HEK293 (cell line): ENCODE data around the gene TSGA10IP.

ENCODE experiments used
- CTCF ChIA-PET: fragments of 350-600 bp; formaldehyde crosslinking; extraction: SDS; loops from one replicate; lab custom pipeline; 2021; ENCODE audit warnings: antibody characterized with exemption; lab: Yijun Ruan, JAX
- POLR2A ChIA-PET: fragments of 300-600 bp; formaldehyde crosslinking; extraction: SDS; loops from one replicate; lab custom pipeline; 2020; ENCODE audit warnings: antibody characterized with exemption, inconsistent platforms; lab: Yijun Ruan, JAX
- H3K27ac ChIP-seq: fragments of 200-500 bp; sonication (Bioruptor generic); 2 replicates; pipeline ENCODE4 v1.5.1; 2014; ENCODE audit warnings: low read depth, low read length, control low read depth, inconsistent platforms; ENCODE audit errors: extremely low read depth
- H3K36me3 ChIP-seq, 2 experiments: fragments of 200-500 bp in 1 of 2; sonication (Bioruptor generic) in 1 of 2; 1 replicate in 1 of 2; 2 replicates in 1 of 2; pipeline ENCODE4 v1.5.1; 2014 to 2017; ENCODE audit warnings: inconsistent platforms in 2 of 2, low read length in 2 of 2; ENCODE audit not compliant: control insufficient read depth in 2 of 2, insufficient read depth in 1 of 2
- H3K4me1 ChIP-seq: fragments of 200-500 bp; sonication (Bioruptor generic); 2 replicates; pipeline ENCODE4 v1.5.1; 2014; ENCODE audit warnings: mild to moderate bottlenecking, low read length, inconsistent platforms; ENCODE audit not compliant: control insufficient read depth, insufficient read depth
- H3K4me3 ChIP-seq: 2 replicates; pipeline ENCODE4 v1.5.1; 2011; ENCODE audit warnings: low read depth, mild to moderate bottlenecking, control low read depth, low read length, moderate library complexity
- H3K9me3 ChIP-seq: fragments of 200-500 bp; sonication (Bioruptor generic); 2 replicates; pipeline ENCODE4 v1.5.1; 2014; ENCODE audit warnings: low read depth, low read length, inconsistent platforms; ENCODE audit not compliant: control insufficient read depth, insufficient read depth
- OVOL3 ChIP-seq: fragments of 450-650 bp; formaldehyde crosslinking; IDR thresholded peaks from 2 replicates; pipeline ENCODE4 v1.5.1; 2016; ENCODE audit warnings: missing biosample characterization, missing genetic modification characterization
- TRIM28 ChIP-seq: IDR thresholded peaks from 2 replicates; pipeline ENCODE4 v1.6.1; 2011; ENCODE audit warnings: low read length, control low read depth, borderline replicate concordance
- ZNF132 ChIP-seq: fragments of 450-650 bp; formaldehyde crosslinking; IDR thresholded peaks from 2 replicates; pipeline ENCODE4 v1.5.1; 2017; ENCODE audit warnings: missing biosample characterization, missing genetic modification characterization, borderline replicate concordance
- ZNF394 ChIP-seq: fragments of 450-650 bp; formaldehyde crosslinking; IDR thresholded peaks from 2 replicates; pipeline ENCODE4 v1.5.1; 2016; ENCODE audit warnings: missing biosample characterization, missing genetic modification characterization, mild to moderate bottlenecking, moderate library complexity, borderline replicate concordance
- ZNF560 ChIP-seq: fragments of 450-650 bp; formaldehyde crosslinking; IDR thresholded peaks from 2 replicates; pipeline ENCODE4 v1.5.1; 2017; ENCODE audit warnings: missing biosample characterization, missing genetic modification characterization, borderline replicate concordance
- ZNF629 ChIP-seq: fragments of 450-650 bp; formaldehyde crosslinking; IDR thresholded peaks from 2 replicates; pipeline ENCODE4 v1.5.1; 2017; ENCODE audit warnings: missing biosample characterization, missing genetic modification characterization
- ZNF658 ChIP-seq: fragments of 450-650 bp; formaldehyde crosslinking; IDR thresholded peaks from 2 replicates; pipeline ENCODE4; 2016; ENCODE audit warnings: missing biosample characterization, missing genetic modification characterization
- ZNF664 ChIP-seq: fragments of 450-650 bp; formaldehyde crosslinking; IDR thresholded peaks from 2 replicates; pipeline ENCODE4 v1.5.1; 2016; ENCODE audit warnings: missing biosample characterization, missing genetic modification characterization
- ZNF768 ChIP-seq: fragments of 450-650 bp; formaldehyde crosslinking; IDR thresholded peaks from 2 replicates; pipeline ENCODE4 v1.5.1; 2018; ENCODE audit warnings: missing biosample characterization, mild to moderate bottlenecking, missing genetic modification characterization
- ZXDB ChIP-seq: fragments of 450-650 bp; formaldehyde crosslinking; IDR thresholded peaks from 2 replicates; pipeline ENCODE4 v1.5.1; 2016; ENCODE audit warnings: missing biosample characterization, missing genetic modification characterization
- TF ChIP-seq, protein P1 (sequence below): fragments of 450-650 bp; formaldehyde crosslinking; IDR thresholded peaks from 2 replicates; pipeline ENCODE4 v1.5.1; 2017; ENCODE audit warnings: missing biosample characterization, mild to moderate bottlenecking, missing genetic modification characterization, moderate library complexity
- TF ChIP-seq, protein P2 (sequence below): fragments of 450-650 bp; formaldehyde crosslinking; conservative IDR thresholded peaks from 2 replicates; pipeline ENCODE4 v1.5.1; 2016; ENCODE audit warnings: low read depth, missing biosample characterization, missing genetic modification characterization
- TF ChIP-seq, protein P3 (sequence below): fragments of 450-650 bp; formaldehyde crosslinking; IDR thresholded peaks from 2 replicates; pipeline ENCODE4 v1.5.1; 2016; ENCODE audit warnings: missing biosample characterization, missing genetic modification characterization
- TF ChIP-seq, protein P4 (sequence below): fragments of 450-650 bp; formaldehyde crosslinking; IDR thresholded peaks from 2 replicates; pipeline ENCODE4 v1.5.1; 2016; ENCODE audit warnings: missing biosample characterization, missing genetic modification characterization
- TF ChIP-seq, protein P5 (sequence below): fragments of 450-650 bp; formaldehyde crosslinking; IDR thresholded peaks from 2 replicates; pipeline ENCODE4 v1.5.1; 2016; ENCODE audit warnings: missing biosample characterization, missing genetic modification characterization

Gene TSGA10IP

DNA sequence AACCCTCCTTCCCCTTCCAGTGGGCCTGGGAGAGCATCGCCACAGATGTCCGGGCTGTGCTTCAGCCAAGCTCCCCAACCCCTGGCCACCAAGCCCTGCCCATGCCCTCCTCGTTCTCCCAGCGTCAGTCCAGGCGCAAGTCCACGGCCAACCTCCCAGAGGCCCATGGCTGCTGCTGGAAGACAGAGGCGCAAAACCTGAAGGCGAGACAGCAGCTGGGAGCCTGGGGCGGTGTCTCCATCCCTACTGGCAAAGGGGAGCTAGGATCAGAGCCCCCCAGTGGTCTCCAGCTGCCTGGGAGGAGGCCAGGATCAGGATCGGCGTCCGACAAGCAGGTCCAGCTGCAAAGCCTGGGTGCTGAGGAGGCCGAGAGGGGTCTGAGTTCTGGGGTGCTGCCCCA lies 1.9 kb downstream of the TSGA10IP start:
- Histone ChIP-seq H3K4me3 (no peak overlapping the region), H3K9me3 (no peaks in the 10 kb centered on the region), H3K27ac (no peak overlapping the region), H3K4me1 (no peaks in the 10 kb centered on the region), H3K36me3 (no peaks in the 10 kb centered on the region)
- POLR2A ChIA-PET: interaction anchor here (0.6 kb wide), 1 partner anchor 62 kb away, joined by 4 read pairs; no protein-coding TSS in a partner anchor
- CTCF ChIA-PET: interaction anchor here (0.7 to 1.4 kb wide), 2 partner anchors 87 to 96 kb away, joined by 3 read pairs; partner anchors contain the start of gene MUS81
- TF ChIP-seq, protein P1, sequence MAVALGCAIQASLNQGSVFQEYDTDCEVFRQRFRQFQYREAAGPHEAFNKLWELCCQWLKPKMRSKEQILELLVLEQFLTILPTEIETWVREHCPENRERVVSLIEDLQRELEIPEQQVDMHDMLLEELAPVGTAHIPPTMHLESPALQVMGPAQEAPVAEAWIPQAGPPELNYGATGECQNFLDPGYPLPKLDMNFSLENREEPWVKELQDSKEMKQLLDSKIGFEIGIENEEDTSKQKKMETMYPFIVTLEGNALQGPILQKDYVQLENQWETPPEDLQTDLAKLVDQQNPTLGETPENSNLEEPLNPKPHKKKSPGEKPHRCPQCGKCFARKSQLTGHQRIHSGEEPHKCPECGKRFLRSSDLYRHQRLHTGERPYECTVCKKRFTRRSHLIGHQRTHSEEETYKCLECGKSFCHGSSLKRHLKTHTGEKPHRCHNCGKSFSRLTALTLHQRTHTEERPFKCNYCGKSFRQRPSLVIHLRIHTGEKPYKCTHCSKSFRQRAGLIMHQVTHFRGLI (tag by site-specific recombination): no peak
- TF ChIP-seq, protein P2, sequence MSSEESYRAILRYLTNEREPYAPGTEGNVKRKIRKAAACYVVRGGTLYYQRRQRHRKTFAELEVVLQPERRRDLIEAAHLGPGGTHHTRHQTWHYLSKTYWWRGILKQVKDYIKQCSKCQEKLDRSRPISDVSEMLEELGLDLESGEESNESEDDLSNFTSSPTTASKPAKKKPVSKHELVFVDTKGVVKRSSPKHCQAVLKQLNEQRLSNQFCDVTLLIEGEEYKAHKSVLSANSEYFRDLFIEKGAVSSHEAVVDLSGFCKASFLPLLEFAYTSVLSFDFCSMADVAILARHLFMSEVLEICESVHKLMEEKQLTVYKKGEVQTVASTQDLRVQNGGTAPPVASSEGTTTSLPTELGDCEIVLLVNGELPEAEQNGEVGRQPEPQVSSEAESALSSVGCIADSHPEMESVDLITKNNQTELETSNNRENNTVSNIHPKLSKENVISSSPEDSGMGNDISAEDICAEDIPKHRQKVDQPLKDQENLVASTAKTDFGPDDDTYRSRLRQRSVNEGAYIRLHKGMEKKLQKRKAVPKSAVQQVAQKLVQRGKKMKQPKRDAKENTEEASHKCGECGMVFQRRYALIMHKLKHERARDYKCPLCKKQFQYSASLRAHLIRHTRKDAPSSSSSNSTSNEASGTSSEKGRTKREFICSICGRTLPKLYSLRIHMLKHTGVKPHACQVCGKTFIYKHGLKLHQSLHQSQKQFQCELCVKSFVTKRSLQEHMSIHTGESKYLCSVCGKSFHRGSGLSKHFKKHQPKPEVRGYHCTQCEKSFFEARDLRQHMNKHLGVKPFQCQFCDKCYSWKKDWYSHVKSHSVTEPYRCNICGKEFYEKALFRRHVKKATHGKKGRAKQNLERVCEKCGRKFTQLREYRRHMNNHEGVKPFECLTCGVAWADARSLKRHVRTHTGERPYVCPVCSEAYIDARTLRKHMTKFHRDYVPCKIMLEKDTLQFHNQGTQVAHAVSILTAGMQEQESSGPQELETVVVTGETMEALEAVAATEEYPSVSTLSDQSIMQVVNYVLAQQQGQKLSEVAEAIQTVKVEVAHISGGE (tag by site-specific recombination): no peak
- TF ChIP-seq TRIM28 (no peak), ZNF560 (tag by site-specific recombination) (no peak), ZXDB (tag by site-specific recombination) (no peak), ZNF768 (tag by site-specific recombination) (no peak), ZNF394 (tag by site-specific recombination) (no peak), ZNF132 (tag by site-specific recombination) (no peak), OVOL3 (tag by site-specific recombination) (no peak), ZNF629 (tag by site-specific recombination) (no peak), ZNF664 (no peak), ZNF658 (tag by site-specific recombination) (no peak)
- TF ChIP-seq, protein P3, sequence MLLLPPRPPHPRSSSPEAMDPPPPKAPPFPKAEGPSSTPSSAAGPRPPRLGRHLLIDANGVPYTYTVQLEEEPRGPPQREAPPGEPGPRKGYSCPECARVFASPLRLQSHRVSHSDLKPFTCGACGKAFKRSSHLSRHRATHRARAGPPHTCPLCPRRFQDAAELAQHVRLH (tag by site-specific recombination): no peak
- TF ChIP-seq, protein P4, sequence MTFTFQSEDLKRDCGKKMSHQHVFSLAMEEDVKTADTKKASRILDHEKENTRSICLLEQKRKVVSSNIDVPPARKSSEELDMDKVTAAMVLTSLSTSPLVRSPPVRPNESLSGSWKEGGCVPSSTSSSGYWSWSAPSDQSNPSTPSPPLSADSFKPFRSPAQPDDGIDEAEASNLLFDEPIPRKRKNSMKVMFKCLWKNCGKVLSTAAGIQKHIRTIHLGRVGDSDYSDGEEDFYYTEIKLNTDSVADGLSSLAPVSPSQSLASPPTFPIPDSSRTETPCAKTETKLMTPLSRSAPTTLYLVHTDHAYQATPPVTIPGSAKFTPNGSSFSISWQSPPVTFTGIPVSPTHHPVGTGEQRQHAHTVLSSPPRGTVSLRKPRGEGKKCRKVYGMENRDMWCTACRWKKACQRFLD (tag by site-specific recombination): no peak
- TF ChIP-seq, protein P5, sequence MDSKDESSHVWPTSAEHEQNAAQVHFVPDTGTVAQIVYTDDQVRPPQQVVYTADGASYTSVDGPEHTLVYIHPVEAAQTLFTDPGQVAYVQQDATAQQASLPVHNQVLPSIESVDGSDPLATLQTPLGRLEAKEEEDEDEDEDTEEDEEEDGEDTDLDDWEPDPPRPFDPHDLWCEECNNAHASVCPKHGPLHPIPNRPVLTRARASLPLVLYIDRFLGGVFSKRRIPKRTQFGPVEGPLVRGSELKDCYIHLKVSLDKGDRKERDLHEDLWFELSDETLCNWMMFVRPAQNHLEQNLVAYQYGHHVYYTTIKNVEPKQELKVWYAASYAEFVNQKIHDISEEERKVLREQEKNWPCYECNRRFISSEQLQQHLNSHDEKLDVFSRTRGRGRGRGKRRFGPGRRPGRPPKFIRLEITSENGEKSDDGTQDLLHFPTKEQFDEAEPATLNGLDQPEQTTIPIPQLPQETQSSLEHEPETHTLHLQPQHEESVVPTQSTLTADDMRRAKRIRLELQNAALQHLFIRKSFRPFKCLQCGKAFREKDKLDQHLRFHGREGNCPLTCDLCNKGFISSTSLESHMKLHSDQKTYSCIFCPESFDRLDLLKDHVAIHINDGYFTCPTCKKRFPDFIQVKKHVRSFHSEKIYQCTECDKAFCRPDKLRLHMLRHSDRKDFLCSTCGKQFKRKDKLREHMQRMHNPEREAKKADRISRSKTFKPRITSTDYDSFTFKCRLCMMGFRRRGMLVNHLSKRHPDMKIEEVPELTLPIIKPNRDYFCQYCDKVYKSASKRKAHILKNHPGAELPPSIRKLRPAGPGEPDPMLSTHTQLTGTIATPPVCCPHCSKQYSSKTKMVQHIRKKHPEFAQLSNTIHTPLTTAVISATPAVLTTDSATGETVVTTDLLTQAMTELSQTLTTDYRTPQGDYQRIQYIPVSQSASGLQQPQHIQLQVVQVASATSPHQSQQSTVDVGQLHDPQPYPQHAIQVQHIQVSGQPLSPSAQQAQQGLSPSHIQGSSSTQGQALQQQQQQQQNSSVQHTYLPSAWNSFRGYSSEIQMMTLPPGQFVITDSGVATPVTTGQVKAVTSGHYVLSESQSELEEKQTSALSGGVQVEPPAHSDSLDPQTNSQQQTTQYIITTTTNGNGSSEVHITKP (tag by site-specific recombination): no peak
